Measurements from ENCODE around the gene PRMT2. TPM values are rescaled to one million over a fixed set of nuclear protein-coding genes. Genes with fewer than 3 reads are reported as not detected.

Gene PRMT2
- total and polyA plus RNA-seq, 2 experiments from 2014 or later, result 51.9 to 56.9 TPM

GRCh38 chr21:46596201-46596600, 39.3 kb upstream of the PRMT2 start:
- no peaks in the 10 kb centered on the region for H3F3A ChIP-seq (replicated peaks; ENCODE audit: low read depth)
- Mint-ChIP-seq H3K4me3 (no peak overlapping the region), H3K27me3 (ENCODE audit: insufficient read depth, low read depth, poor library complexity) (no peaks in the 10 kb centered on the region), H3K9me3 (peaks cover 54% of the 10 kb centered on the region), H3K4me1 (no peaks in the 10 kb centered on the region; the same call in 2 of the 3 replicates), H3K36me3 (ENCODE audit: low read depth) (peaks cover 18% of the 10 kb centered on the region; the same call in 2 of the 3 replicates), H3K27ac (no peak overlapping the region)
- no peak overlapping the region for H3K4me3 ChIP-seq
- no peaks in the 10 kb centered on the region for H3K79me2 ChIP-seq (replicated peaks; ENCODE audit: insufficient read depth)
- DNase-seq (ENCODE audit: low spot score), result no peak
- H3K4me1 ChIP-seq (ENCODE audit: insufficient read depth), result no peaks in the 10 kb centered on the region
- no peak for TF ChIP-seq ZNF462 (CRISPR knock-in tag; IDR thresholded peaks at IDR 0.05)
- TF ChIP-seq EZH2phosphoT487 (IDR thresholded peaks at IDR 0.05; ENCODE audit: unreplicated experiment), result no peak
- TF ChIP-seq NANOG (IDR thresholded peaks at IDR 0.05; ENCODE audit: borderline replicate concordance), result no peak
- TF ChIP-seq REST (IDR thresholded peaks at IDR 0.05; ENCODE audit: unreplicated experiment), result no peak
- no peak for TF ChIP-seq JUNB (IDR thresholded peaks at IDR 0.05; ENCODE audit: unreplicated experiment)
- TF ChIP-seq STAT1 (IDR thresholded peaks at IDR 0.05; ENCODE audit: unreplicated experiment), result no peak
- no peak for TF ChIP-seq CTCF (conservative IDR thresholded peaks at IDR 0.05; ENCODE audit: low read depth in 2 of 2)
- no peak for TF ChIP-seq ETS1 (IDR thresholded peaks at IDR 0.05)
- TF ChIP-seq ZNF114 (CRISPR knock-in tag; IDR thresholded peaks at IDR 0.05), result no peak
- no peak for TF ChIP-seq POLR2AphosphoS5 (IDR thresholded peaks at IDR 0.05; ENCODE audit: low read depth)
- TF ChIP-seq ZNF331 (CRISPR knock-in tag; IDR thresholded peaks at IDR 0.05; ENCODE audit: low read depth), result no peak
- TF ChIP-seq EZH2 (IDR thresholded peaks at IDR 0.05; ENCODE audit: low read depth, unreplicated experiment), result no peak
- TF ChIP-seq CREB1 (CRISPR knock-in tag; IDR thresholded peaks at IDR 0.05; ENCODE audit: low read depth), result no peak
- H2AFZ ChIP-seq, result no peak overlapping the region
- H3K36me3 ChIP-seq (ENCODE audit: insufficient read depth), result no peaks in the 10 kb centered on the region
- H3K4me2 ChIP-seq, result no peak overlapping the region
- no peaks in the 10 kb centered on the region for H4K20me1 ChIP-seq (replicated peaks; ENCODE audit: insufficient read depth)
- H3K27ac ChIP-seq (ENCODE audit: low read depth), result no peak overlapping the region
- no peaks in the 10 kb centered on the region; the same call in 1 of the 2 replicates for H3K9me2 ChIP-seq (ENCODE audit: insufficient read depth)
- ATAC-seq, result no peak
- no peaks in the 10 kb centered on the region for H3K27me3 ChIP-seq (ENCODE audit: insufficient read depth)

Data from GM23338 (cell line).